ENCODE data around the gene YES1. TPM values are rescaled to one million over a fixed set of nuclear protein-coding genes. Genes with fewer than 3 reads are reported as not detected.

The YES1 gene
- total and polyA plus RNA-seq, 2 of the 8 experiments (the other 6 are each of a cell fraction or from before 2014, with no cell fraction given): 14.8 to 94.3 TPM

DNA sequence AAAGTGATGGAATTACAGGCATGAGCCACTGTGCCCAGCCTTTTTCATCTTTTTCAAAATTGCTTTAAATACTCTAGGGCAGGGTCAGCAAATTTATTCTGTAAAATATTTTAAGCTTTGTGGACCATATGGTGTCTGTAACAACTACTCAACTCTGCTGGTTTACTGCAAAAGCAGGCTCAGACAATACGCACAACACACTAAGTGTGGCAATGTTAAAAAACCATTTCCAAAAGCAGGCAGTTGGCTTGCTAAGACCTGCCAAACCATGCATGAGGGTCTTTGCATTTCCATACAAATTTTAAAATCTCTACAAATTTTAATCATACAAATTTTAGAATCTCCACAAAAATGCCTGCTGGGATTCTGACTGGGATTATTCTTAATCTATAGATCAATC lies 44.1 kb downstream of the YES1 start:
- H3K4ac ChIP-seq (replicated peaks; ENCODE audit: insufficient read length, low read depth, low read length): no peak overlapping the region
- no peak overlapping the region for H2BK120ac ChIP-seq (replicated peaks; ENCODE audit: low read depth, low read length)
- H2AK5ac ChIP-seq (ENCODE audit: low read depth, low read length): no peak overlapping the region
- no peak for DNase-seq (ENCODE audit: low read depth in 1 of 2, low spot score in 2 of 2)
- H2AFZ ChIP-seq (ENCODE audit: low read length): no peak overlapping the region
- no peak overlapping the region for H3K14ac ChIP-seq (ENCODE audit: insufficient read length)
- no peak overlapping the region for H3K18ac ChIP-seq (ENCODE audit: extremely low read depth, low read length)
- no peak overlapping the region for H2BK5ac ChIP-seq (ENCODE audit: low read depth, low read length)
- H4K91ac ChIP-seq (replicated peaks; ENCODE audit: insufficient read length, low read length): no peak overlapping the region
- no peaks in the 10 kb centered on the region for H3K23me2 ChIP-seq (ENCODE audit: low read depth, low read length)
- H3K23ac ChIP-seq (ENCODE audit: insufficient read length): no peak overlapping the region
- no peak overlapping the region for H2BK20ac ChIP-seq (ENCODE audit: low read length)
- H4K5ac ChIP-seq (ENCODE audit: insufficient read length, low read depth, low read length): no peak overlapping the region
- H3K4me3 ChIP-seq (ENCODE audit: extremely low read depth in 1 of 4, insufficient read depth in 2 of 4, low read depth in 3 of 4, low read length in 4 of 4): no peak overlapping the region
- peaks cover 0 to 36% of the 10 kb centered on the region in 2 experiments; a peak in 2 of 4 replicates for H3K79me2 ChIP-seq (ENCODE audit: control insufficient read depth in 1 of 2, insufficient read depth in 2 of 2, low read length in 2 of 2)
- no peaks in the 10 kb centered on the region for H3K36me3 ChIP-seq (ENCODE audit: control insufficient read depth in 2 of 4, insufficient read depth in 4 of 4, low read length in 3 of 4)
- WGBS, 2 experiments (ENCODE audit: extremely low coverage in 1 of 2, insufficient coverage in 1 of 2, insufficient read length in 1 of 2, insufficient replicate concordance in 2 of 2, low coverage in 1 of 2, low lambda C conversion rate in 2 of 2, missing lambda C conversion rate in 1 of 2): 100% methylated on average over 1 of the region's 1 CpG; no CpG with 5 or more reads in 1 of the 2 experiments
- H2BK15ac ChIP-seq (ENCODE audit: low read length): no peak overlapping the region
- POLR2A ChIA-PET (ENCODE audit: partially characterized antibody): interaction anchor here (1.4 kb wide), 1 partner anchor 10 kb away, joined by 3 read pairs; no protein-coding TSS in a partner anchor
- no peak for FAIRE-seq
- CTCF ChIA-PET (ENCODE audit: partially characterized antibody): interaction anchor here (0.6 kb wide), 1 partner anchor 340 kb away, joined by 3 read pairs; no protein-coding TSS in a partner anchor
- no peaks in the 10 kb centered on the region for H3K79me1 ChIP-seq (ENCODE audit: low read depth, low read length)
- H4K20me1 ChIP-seq (replicated peaks in 1 of 2; ENCODE audit: control insufficient read depth in 1 of 2, insufficient read depth in 2 of 2, low read length in 2 of 2): peaks cover 0 to 2% of the 10 kb centered on the region in 2 experiments
- no peak overlapping the region for H3K56ac ChIP-seq (replicated peaks; ENCODE audit: insufficient read length, low read depth, low read length)
- H4K8ac ChIP-seq (ENCODE audit: extremely low read depth, insufficient read depth, low read length): no peak overlapping the region
- H3K4me1 ChIP-seq (replicated peaks in 1 of 4; ENCODE audit: control insufficient read depth in 3 of 4, insufficient read depth in 4 of 4, low read length in 3 of 4): no peaks in the 10 kb centered on the region
- H3K9me3 ChIP-seq (ENCODE audit: insufficient read depth in 2 of 2, low read depth in 1 of 2, low read length in 1 of 2): no peaks in the 10 kb centered on the region
- no peak overlapping the region for H3K9ac ChIP-seq (replicated peaks in 1 of 4; ENCODE audit: extremely low read depth in 1 of 4, low read depth in 3 of 4, low read length in 3 of 4)
- no peak overlapping the region for H2BK12ac ChIP-seq (ENCODE audit: low read depth, low read length)
- H3K4me2 ChIP-seq (ENCODE audit: insufficient read depth in 1 of 2, low read depth in 2 of 2, low read length in 2 of 2): no peak overlapping the region
- H3K27ac ChIP-seq (ENCODE audit: low read depth, low read length): no peak overlapping the region
- no peaks in the 10 kb centered on the region for H3K27me3 ChIP-seq (replicated peaks in 1 of 4; ENCODE audit: control insufficient read depth in 3 of 4, extremely low read depth in 1 of 4, insufficient read depth in 3 of 4, low read length in 3 of 4)
- no peak for TF ChIP-seq CREB1 (IDR thresholded peaks at IDR 0.05)
- TF ChIP-seq, protein P1, sequence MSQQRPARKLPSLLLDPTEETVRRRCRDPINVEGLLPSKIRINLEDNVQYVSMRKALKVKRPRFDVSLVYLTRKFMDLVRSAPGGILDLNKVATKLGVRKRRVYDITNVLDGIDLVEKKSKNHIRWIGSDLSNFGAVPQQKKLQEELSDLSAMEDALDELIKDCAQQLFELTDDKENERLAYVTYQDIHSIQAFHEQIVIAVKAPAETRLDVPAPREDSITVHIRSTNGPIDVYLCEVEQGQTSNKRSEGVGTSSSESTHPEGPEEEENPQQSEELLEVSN (IDR thresholded peaks at IDR 0.05): no peak
- TF ChIP-seq SIN3A (conservative IDR thresholded peaks at IDR 0.05 in 1 of 2, IDR thresholded peaks at IDR 0.05 in 1 of 2; ENCODE audit: low read depth in 1 of 2, low read length in 2 of 2): no peak
- no peak for TF ChIP-seq EZH2 (IDR thresholded peaks at IDR 0.05; ENCODE audit: low read depth, low read length, severe bottlenecking)
- no peak for TF ChIP-seq JUN (IDR thresholded peaks at IDR 0.05; ENCODE audit: low read depth, low read length)
- TF ChIP-seq SIX5 (IDR thresholded peaks at IDR 0.05; ENCODE audit: low read depth, low read length): no peak
- no peak for TF ChIP-seq CHD2 (IDR thresholded peaks at IDR 0.05; ENCODE audit: low read length)
- TF ChIP-seq, protein P2, sequence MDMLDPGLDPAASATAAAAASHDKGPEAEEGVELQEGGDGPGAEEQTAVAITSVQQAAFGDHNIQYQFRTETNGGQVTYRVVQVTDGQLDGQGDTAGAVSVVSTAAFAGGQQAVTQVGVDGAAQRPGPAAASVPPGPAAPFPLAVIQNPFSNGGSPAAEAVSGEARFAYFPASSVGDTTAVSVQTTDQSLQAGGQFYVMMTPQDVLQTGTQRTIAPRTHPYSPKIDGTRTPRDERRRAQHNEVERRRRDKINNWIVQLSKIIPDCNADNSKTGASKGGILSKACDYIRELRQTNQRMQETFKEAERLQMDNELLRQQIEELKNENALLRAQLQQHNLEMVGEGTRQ (IDR thresholded peaks at IDR 0.05; ENCODE audit: low read length): no peak
- no peak for TF ChIP-seq TBP (IDR thresholded peaks at IDR 0.05; ENCODE audit: low read depth, low read length)
- no peak for TF ChIP-seq POLR2A (IDR thresholded peaks at IDR 0.05; ENCODE audit: control extremely low read depth in 1 of 2, low read depth in 2 of 2, low read length in 2 of 2)
- TF ChIP-seq FOSL1 (IDR thresholded peaks at IDR 0.05; ENCODE audit: insufficient read depth, low read depth, low read length): no peak
- TF ChIP-seq RBBP5 (IDR thresholded peaks at IDR 0.05; ENCODE audit: borderline replicate concordance, low read depth, low read length): no peak
- TF ChIP-seq, protein P3, sequence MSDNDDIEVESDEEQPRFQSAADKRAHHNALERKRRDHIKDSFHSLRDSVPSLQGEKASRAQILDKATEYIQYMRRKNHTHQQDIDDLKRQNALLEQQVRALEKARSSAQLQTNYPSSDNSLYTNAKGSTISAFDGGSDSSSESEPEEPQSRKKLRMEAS (IDR thresholded peaks at IDR 0.05): no peak
